Naive thymus-derived CD4-positive, alpha-beta T cell (primary cell): Measurements from ENCODE around the gene GPC2. TPM values are rescaled to one million over a fixed set of nuclear protein-coding genes. Genes with fewer than 3 reads are reported as not detected.

ENCODE experiments used
- microRNA-seq: library from miRNA; unstranded; fragments of <30 nt; microRNA quantifications from one replicate; pipeline ENCODE4 v1.2.0, GENCODE V29; 2022; ENCODE audit warnings: borderline microRNAs expressed
- polyA plus RNA-seq, 2 donors: library from polyadenylated mRNA; unstranded; fragments of 300-500 nt; fragmentation: Illumina TruSeq; gene quantifications; one replicate each; pipeline ENCODE4 v1.2.3, GENCODE V29; 2021
- total RNA-seq, 6 experiments: library from RNA in 5 of 6; stranded (reverse) in 5 of 6; gene quantifications; 1 replicate in 5 of 6; 2 replicates in 1 of 6; pipeline ENCODE4 v1.2.3 and lab custom pipeline; 2021 to 2026

The GPC2 gene
- total and polyA plus RNA-seq, 7 experiments from 2014 or later: 0.64 to 30.6 (median 12.3) TPM

Small RNAs within 50 kb of the gene (microRNA-seq; reads per million reads assigned to microRNA genes)
- not detected for gene MIR4658

Other genes with a start within 250 kb of the GPC2 start
- gene GJC3, start 247.8 kb downstream of the GPC2 start, total RNA-seq: 1 to 10 TPM in 1 of 5 experiments, under 1 TPM in 3, not detected in 1; 0.41 to 1.1 (median 0.58) TPM
- gene GJC3, start 247.8 kb downstream of the GPC2 start, polyA plus RNA-seq: under 1 TPM; 0.61 to 0.92 TPM
- gene AZGP1, start 201.3 kb downstream of the GPC2 start, total RNA-seq: not detected
- gene AZGP1, start 201.3 kb downstream of the GPC2 start, polyA plus RNA-seq: not detected
- gene ZKSCAN1, start 161.8 kb downstream of the GPC2 start, total RNA-seq: 100 to 1,000 TPM in 2 of 5 experiments, 10 to 100 TPM in 3; 54.0 to 103 (median 70.1) TPM
- 10 to 100 TPM; 47.0 to 55.5 TPM for gene ZKSCAN1, start 161.8 kb downstream of the GPC2 start, polyA plus RNA-seq
- 10 to 100 TPM in 1 of 5 experiments, 1 to 10 TPM in 4; 3.9 to 10.1 (median 6.2) TPM for gene ZSCAN21, start 127.6 kb downstream of the GPC2 start, total RNA-seq
- 10 to 100 TPM in 1 of 2 donors, 1 to 10 TPM in 1; 6.8 to 13.4 TPM for gene ZSCAN21, start 127.6 kb downstream of the GPC2 start, polyA plus RNA-seq
- gene ZNF3, start 95.7 kb downstream of the GPC2 start, total RNA-seq: 10 to 100 TPM; 29.1 to 48.0 (median 35.0) TPM
- 10 to 100 TPM; 20.3 to 37.6 TPM for gene ZNF3, start 95.7 kb downstream of the GPC2 start, polyA plus RNA-seq
- 100 to 1,000 TPM in 1 of 5 experiments, 10 to 100 TPM in 4; 65.7 to 103 (median 80.1) TPM for gene COPS6, start 88.4 kb downstream of the GPC2 start, total RNA-seq
- gene COPS6, start 88.4 kb downstream of the GPC2 start, polyA plus RNA-seq: 100 to 1,000 TPM; 110 to 122 TPM
- gene MCM7, start 76.0 kb downstream of the GPC2 start, total RNA-seq: 100 to 1,000 TPM in 4 of 5 experiments, 10 to 100 TPM in 1; 80.3 to 263 (median 168) TPM
- gene MCM7, start 76.0 kb downstream of the GPC2 start, polyA plus RNA-seq: 10 to 100 TPM; 29.5 to 49.9 TPM
- gene AP4M1, start 75.7 kb downstream of the GPC2 start, total RNA-seq: 10 to 100 TPM in 3 of 5 experiments, 1 to 10 TPM in 2; 7.5 to 13.8 (median 11.0) TPM
- 1 to 10 TPM; 2.6 to 5.1 TPM for gene AP4M1, start 75.7 kb downstream of the GPC2 start, polyA plus RNA-seq
- gene TAF6, start 58.0 kb downstream of the GPC2 start, total RNA-seq: 10 to 100 TPM; 39.5 to 68.1 (median 55.0) TPM
- 10 to 100 TPM; 30.8 to 45.0 TPM for gene TAF6, start 58.0 kb downstream of the GPC2 start, polyA plus RNA-seq
- gene CNPY4, start 57.7 kb downstream of the GPC2 start, total RNA-seq: 10 to 100 TPM; 22.1 to 68.2 (median 40.3) TPM
- 10 to 100 TPM; 21.5 to 22.3 TPM for gene CNPY4, start 57.7 kb downstream of the GPC2 start, polyA plus RNA-seq
- gene MBLAC1, start 50.4 kb downstream of the GPC2 start, total RNA-seq: 1 to 10 TPM; 4.5 to 6.3 (median 5.8) TPM
- gene MBLAC1, start 50.4 kb downstream of the GPC2 start, polyA plus RNA-seq: 1 to 10 TPM; 1.5 to 2.3 TPM
- gene LAMTOR4, start 28.5 kb downstream of the GPC2 start, total RNA-seq: 100 to 1,000 TPM; 132 to 200 (median 173) TPM
- 100 to 1,000 TPM; 550 to 555 TPM for gene LAMTOR4, start 28.5 kb downstream of the GPC2 start, polyA plus RNA-seq
- 100 to 1,000 TPM in 1 of 5 experiments, 10 to 100 TPM in 4; 51.8 to 102 (median 70.2) TPM for gene TRAPPC14, start 18.7 kb downstream of the GPC2 start, total RNA-seq
- 1 to 10 TPM; 3.2 to 5.9 TPM for gene TRAPPC14, start 18.7 kb downstream of the GPC2 start, polyA plus RNA-seq
- 10 to 100 TPM in 4 of 5 experiments, 1 to 10 TPM in 1; 4.7 to 26.8 (median 16.7) TPM for gene GAL3ST4, start 8.8 kb downstream of the GPC2 start, total RNA-seq
- 10 to 100 TPM in 1 of 2 donors, 1 to 10 TPM in 1; 7.4 to 10.8 TPM for gene GAL3ST4, start 8.8 kb downstream of the GPC2 start, polyA plus RNA-seq
- 10 to 100 TPM in 1 of 5 experiments, 1 to 10 TPM in 4; 5.5 to 24.6 (median 9.5) TPM for gene STAG3, start 537 bp upstream of the GPC2 start, total RNA-seq
- gene STAG3, start 537 bp upstream of the GPC2 start, polyA plus RNA-seq: 1 to 10 TPM; 2.4 to 6.5 TPM
- gene PVRIG, start 42.6 kb upstream of the GPC2 start, total RNA-seq: 10 to 100 TPM; 32.1 to 88.7 (median 66.2) TPM
- 10 to 100 TPM; 69.5 to 81.0 TPM for gene PVRIG, start 42.6 kb upstream of the GPC2 start, polyA plus RNA-seq
- not detected for gene SPDYE3, start 130.3 kb upstream of the GPC2 start, total RNA-seq
- 1 to 10 TPM; 8.5 to 8.7 TPM for gene SPDYE3, start 130.3 kb upstream of the GPC2 start, polyA plus RNA-seq
- 100 to 1,000 TPM in 4 of 5 experiments, 10 to 100 TPM in 1; 79.1 to 137 (median 120) TPM for gene PILRB, start 180.7 kb upstream of the GPC2 start, total RNA-seq
- gene PILRB, start 180.7 kb upstream of the GPC2 start, polyA plus RNA-seq: 10 to 100 TPM in 1 of 2 donors, 1 to 10 TPM in 1; 1.1 to 11.1 TPM
- gene PILRA, start 196.1 kb upstream of the GPC2 start, total RNA-seq: 100 to 1,000 TPM in 1 of 5 experiments, 10 to 100 TPM in 4; 13.0 to 118 (median 14.3) TPM
- 1 to 10 TPM in 1 of 2 donors, under 1 TPM in 1; 0.40 to 1.1 TPM for gene PILRA, start 196.1 kb upstream of the GPC2 start, polyA plus RNA-seq